AG08395 (cell line): ENCODE results near the gene DNAH11.

Experiments
- DNase-seq: peaks from one replicate; pipeline ENCODE4 v3.0.0; 2012; ENCODE audit warnings: mixed read lengths, low spot score

The DNAH11 gene

GRCh38 chr7:21884496-21884895 lies 341.7 kb downstream of the DNAH11 start:
- no peak for DNase-seq

- DNase-seq = no peak
Measured at GRCh38 chr7:21886396-21886795, 343.6 kb downstream of the DNAH11 start.

GRCh38 chr7:21887353-21887752 lies 344.5 kb downstream of the DNAH11 start:
- DNase-seq = no peak

- DNase-seq = no peak
Measured at GRCh38 chr7:21887779-21888178, 344.9 kb downstream of the DNAH11 start.

- DNase-seq = no peak
Measured at GRCh38 chr7:21891291-21891690, 348.5 kb downstream of the DNAH11 start.

GRCh38 chr7:21893401-21893800 lies 350.6 kb downstream of the DNAH11 start:
- no peak for DNase-seq

GRCh38 chr7:21898265-21898930 lies 355.6 kb downstream of the DNAH11 start:
- no peak for DNase-seq

- peak; percentile 10 for DNase-seq
Measured at GRCh38 chr7:21902240-21902639, 359.4 kb downstream of the DNAH11 start.

- no peak for DNase-seq
Measured at GRCh38 chr7:21903020-21903786, 360.4 kb downstream of the DNAH11 start.

- no peak for DNase-seq
Measured at GRCh38 chr7:21908746-21909145, 365.9 kb downstream of the DNAH11 start.

- DNase-seq = no peak
Measured at GRCh38 chr7:21910253-21910652, 367.4 kb downstream of the DNAH11 start.

- DNase-seq = peak; percentile 73
Measured at GRCh38 chr7:21911341-21911875, 368.6 kb downstream of the DNAH11 start.

- DNase-seq = peak; percentile 79
Measured at GRCh38 chr7:21912305-21912704, 369.5 kb downstream of the DNAH11 start.

GRCh38 chr7:21912931-21913780 lies 370.3 kb downstream of the DNAH11 start:
- no peak for DNase-seq

- DNase-seq = no peak
Measured at GRCh38 chr7:21914671-21915070, 371.8 kb downstream of the DNAH11 start.

GRCh38 chr7:21915140-21915539 lies 372.3 kb downstream of the DNAH11 start:
- no peak for DNase-seq

- no peak for DNase-seq
Measured at GRCh38 chr7:21916176-21916575, 373.3 kb downstream of the DNAH11 start.

- DNase-seq = no peak
Measured at GRCh38 chr7:21916629-21917028, 373.8 kb downstream of the DNAH11 start.

- no peak for DNase-seq
Measured at GRCh38 chr7:21918216-21918615, 375.4 kb downstream of the DNAH11 start.

GRCh38 chr7:21920936-21921335 lies 378.1 kb downstream of the DNAH11 start:
- no peak for DNase-seq

GRCh38 chr7:21922605-21923004 lies 379.8 kb downstream of the DNAH11 start:
- no peak for DNase-seq

GRCh38 chr7:21923658-21924057 lies 380.8 kb downstream of the DNAH11 start:
- no peak for DNase-seq
